ENCODE measurements around the gene GOSR2. TPM values are rescaled to one million over a fixed set of nuclear protein-coding genes. Genes with fewer than 3 reads are reported as not detected.

The GOSR2 gene
- total RNA-seq, 1 experiment from 2014 or later, result 36.5 TPM

GRCh38 chr17:46874906-46875305 lies 48.1 kb upstream of the GOSR2 start:
- ATAC-seq, result no peak
- no TSS peak for BruUV-seq (replicated peaks)
- H3K4me3 ChIP-seq (ENCODE audit: low read depth in 2 of 2, low read length in 2 of 2), result no peak overlapping the region
- no peaks in the 10 kb centered on the region for H3K27me3 ChIP-seq (ENCODE audit: control insufficient read depth, insufficient read depth, low read length)
- intact Hi-C loops (cut with micrococcal nuclease; ENCODE audit: unreplicated experiment), result no loop called here
- in situ Hi-C loops (cut with HindIII; ENCODE audit: low pct_unique_long_range_greater_than_20kb, low sequenced_read_pairs), result no loop called here
- no peaks in the 10 kb centered on the region for H3K9me3 ChIP-seq (ENCODE audit: control insufficient read depth, insufficient read depth, low read depth, low read length)
- H3K4me1 ChIP-seq (ENCODE audit: control insufficient read depth, insufficient read depth, low read length), result no peaks in the 10 kb centered on the region
- TF ChIP-seq, protein P1, sequence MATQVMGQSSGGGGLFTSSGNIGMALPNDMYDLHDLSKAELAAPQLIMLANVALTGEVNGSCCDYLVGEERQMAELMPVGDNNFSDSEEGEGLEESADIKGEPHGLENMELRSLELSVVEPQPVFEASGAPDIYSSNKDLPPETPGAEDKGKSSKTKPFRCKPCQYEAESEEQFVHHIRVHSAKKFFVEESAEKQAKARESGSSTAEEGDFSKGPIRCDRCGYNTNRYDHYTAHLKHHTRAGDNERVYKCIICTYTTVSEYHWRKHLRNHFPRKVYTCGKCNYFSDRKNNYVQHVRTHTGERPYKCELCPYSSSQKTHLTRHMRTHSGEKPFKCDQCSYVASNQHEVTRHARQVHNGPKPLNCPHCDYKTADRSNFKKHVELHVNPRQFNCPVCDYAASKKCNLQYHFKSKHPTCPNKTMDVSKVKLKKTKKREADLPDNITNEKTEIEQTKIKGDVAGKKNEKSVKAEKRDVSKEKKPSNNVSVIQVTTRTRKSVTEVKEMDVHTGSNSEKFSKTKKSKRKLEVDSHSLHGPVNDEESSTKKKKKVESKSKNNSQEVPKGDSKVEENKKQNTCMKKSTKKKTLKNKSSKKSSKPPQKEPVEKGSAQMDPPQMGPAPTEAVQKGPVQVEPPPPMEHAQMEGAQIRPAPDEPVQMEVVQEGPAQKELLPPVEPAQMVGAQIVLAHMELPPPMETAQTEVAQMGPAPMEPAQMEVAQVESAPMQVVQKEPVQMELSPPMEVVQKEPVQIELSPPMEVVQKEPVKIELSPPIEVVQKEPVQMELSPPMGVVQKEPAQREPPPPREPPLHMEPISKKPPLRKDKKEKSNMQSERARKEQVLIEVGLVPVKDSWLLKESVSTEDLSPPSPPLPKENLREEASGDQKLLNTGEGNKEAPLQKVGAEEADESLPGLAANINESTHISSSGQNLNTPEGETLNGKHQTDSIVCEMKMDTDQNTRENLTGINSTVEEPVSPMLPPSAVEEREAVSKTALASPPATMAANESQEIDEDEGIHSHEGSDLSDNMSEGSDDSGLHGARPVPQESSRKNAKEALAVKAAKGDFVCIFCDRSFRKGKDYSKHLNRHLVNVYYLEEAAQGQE (IDR thresholded peaks at IDR 0.05; ENCODE audit: insufficient read depth in 1 of 2, low read depth in 2 of 2, low read length in 1 of 2), result no peak
- no peak for TF ChIP-seq TCF7L2 (IDR thresholded peaks at IDR 0.05; ENCODE audit: low read depth, low read length)
- no peak for TF ChIP-seq POLR2AphosphoS5 (IDR thresholded peaks at IDR 0.05; ENCODE audit: low read depth, low read length)
- no peak for TF ChIP-seq SIN3A (IDR thresholded peaks at IDR 0.05; ENCODE audit: borderline replicate concordance, insufficient read depth, low read depth, low read length)
- TF ChIP-seq, protein P2, sequence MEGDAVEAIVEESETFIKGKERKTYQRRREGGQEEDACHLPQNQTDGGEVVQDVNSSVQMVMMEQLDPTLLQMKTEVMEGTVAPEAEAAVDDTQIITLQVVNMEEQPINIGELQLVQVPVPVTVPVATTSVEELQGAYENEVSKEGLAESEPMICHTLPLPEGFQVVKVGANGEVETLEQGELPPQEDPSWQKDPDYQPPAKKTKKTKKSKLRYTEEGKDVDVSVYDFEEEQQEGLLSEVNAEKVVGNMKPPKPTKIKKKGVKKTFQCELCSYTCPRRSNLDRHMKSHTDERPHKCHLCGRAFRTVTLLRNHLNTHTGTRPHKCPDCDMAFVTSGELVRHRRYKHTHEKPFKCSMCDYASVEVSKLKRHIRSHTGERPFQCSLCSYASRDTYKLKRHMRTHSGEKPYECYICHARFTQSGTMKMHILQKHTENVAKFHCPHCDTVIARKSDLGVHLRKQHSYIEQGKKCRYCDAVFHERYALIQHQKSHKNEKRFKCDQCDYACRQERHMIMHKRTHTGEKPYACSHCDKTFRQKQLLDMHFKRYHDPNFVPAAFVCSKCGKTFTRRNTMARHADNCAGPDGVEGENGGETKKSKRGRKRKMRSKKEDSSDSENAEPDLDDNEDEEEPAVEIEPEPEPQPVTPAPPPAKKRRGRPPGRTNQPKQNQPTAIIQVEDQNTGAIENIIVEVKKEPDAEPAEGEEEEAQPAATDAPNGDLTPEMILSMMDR (IDR thresholded peaks at IDR 0.05), result no peak
- ChIA-PET CTCF (interaction anchor here (0.9 kb wide), 1 partner anchor 32 kb away, joined by 3 read pairs; no protein-coding TSS in a partner anchor), POLR2A (no interaction called here)
- no peaks in the 10 kb centered on the region for H3K36me3 ChIP-seq (ENCODE audit: control insufficient read depth, insufficient read depth, low read length)
- no peak overlapping the region for H3K27ac ChIP-seq (ENCODE audit: low read length)
- DNase-seq (ENCODE audit: low read depth, low spot score), result no peak

DNA sequence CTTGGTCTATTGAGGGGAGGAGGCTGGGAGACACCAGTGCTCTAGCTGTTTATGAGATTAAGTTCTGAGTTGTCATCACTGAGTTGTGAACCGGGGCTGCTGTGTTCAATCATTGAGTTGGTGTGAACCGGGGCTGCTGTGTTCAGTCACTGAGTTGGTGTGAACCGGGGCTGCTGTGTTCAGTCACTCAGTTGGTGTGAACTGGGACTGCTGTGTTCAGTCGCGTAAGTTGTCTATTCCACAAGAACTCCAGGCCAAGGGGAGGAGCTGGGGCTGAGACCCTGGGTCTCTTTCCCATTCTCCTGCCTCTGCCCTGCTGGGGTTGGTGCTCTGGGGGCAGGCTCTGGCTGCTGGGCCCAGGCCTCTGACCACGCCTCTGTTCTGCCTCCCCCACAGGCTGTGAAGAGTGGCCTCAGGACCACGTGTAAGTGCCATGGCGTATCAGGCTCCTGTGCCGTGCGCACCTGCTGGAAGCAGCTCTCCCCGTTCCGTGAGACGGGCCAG lies 47.1 kb upstream of the GOSR2 start:
- ChIA-PET POLR2A (no interaction called here), CTCF (no interaction called here)
- TF ChIP-seq SIN3A (IDR thresholded peaks at IDR 0.05; ENCODE audit: borderline replicate concordance, insufficient read depth, low read depth, low read length) (no peak), TCF7L2 (IDR thresholded peaks at IDR 0.05; ENCODE audit: low read depth, low read length) (no peak), POLR2AphosphoS5 (IDR thresholded peaks at IDR 0.05; ENCODE audit: low read depth, low read length) (no peak)
- TF ChIP-seq, protein P1 (IDR thresholded peaks at IDR 0.05; ENCODE audit: insufficient read depth in 1 of 2, low read depth in 2 of 2, low read length in 1 of 2), result no peak
- TF ChIP-seq, protein P2 (IDR thresholded peaks at IDR 0.05), result no peak
- Histone ChIP-seq H3K4me3 (ENCODE audit: low read depth in 2 of 2, low read length in 2 of 2) (no peak overlapping the region), H3K27ac (ENCODE audit: low read length) (no peak overlapping the region), H3K9me3 (ENCODE audit: control insufficient read depth, insufficient read depth, low read depth, low read length) (no peaks in the 10 kb centered on the region), H3K36me3 (ENCODE audit: control insufficient read depth, insufficient read depth, low read length) (no peaks in the 10 kb centered on the region), H3K4me1 (ENCODE audit: control insufficient read depth, insufficient read depth, low read length) (no peaks in the 10 kb centered on the region), H3K27me3 (ENCODE audit: control insufficient read depth, insufficient read depth, low read length) (no peaks in the 10 kb centered on the region)
- in situ Hi-C loops (cut with HindIII; ENCODE audit: low pct_unique_long_range_greater_than_20kb, low sequenced_read_pairs), result no loop called here
- intact Hi-C loops (cut with micrococcal nuclease; ENCODE audit: unreplicated experiment), result no loop called here
- ATAC-seq, result no peak; the same call in 1 of the 2 replicates
- DNase-seq (ENCODE audit: low read depth, low spot score), result no peak
- no TSS peak for BruUV-seq (replicated peaks)

Data from Panc1 (cell line).